WTC11 (cell line): ENCODE results near the gene PRKX.

ENCODE experiments used
- CBFB ChIP-seq: sonication (generic); formaldehyde crosslinking; IDR thresholded peaks from 2 replicates; pipeline ENCODE4 v1.8.1; 2022; ENCODE audit warnings: mild to moderate bottlenecking, low read depth, missing genetic modification reagents
- CTCF ChIP-seq: fragments of 200-600 bp; IDR thresholded peaks from 2 replicates; pipeline ENCODE4 v1.8.0; 2022; ENCODE audit warnings: antibody characterized with exemption
- FOXK1 ChIP-seq: sonication (generic); formaldehyde crosslinking; IDR thresholded peaks from 2 replicates; pipeline ENCODE4 v1.8.0; 2022; ENCODE audit warnings: mild to moderate bottlenecking, moderate library complexity, missing genetic modification reagents
- JUN ChIP-seq: sonication (generic); formaldehyde crosslinking; IDR thresholded peaks from 2 replicates; pipeline ENCODE4 v1.8.0; 2023; ENCODE audit warnings: mild to moderate bottlenecking, missing genetic modification reagents
- ZNF281 ChIP-seq: sonication (generic); formaldehyde crosslinking; IDR thresholded peaks from 2 replicates; pipeline ENCODE4 v1.8.0; 2023; ENCODE audit warnings: mild to moderate bottlenecking, missing genetic modification reagents
- ZNF317 ChIP-seq: sonication (generic); formaldehyde crosslinking; IDR thresholded peaks from 2 replicates; pipeline ENCODE4 v1.8.1; 2023; ENCODE audit warnings: low read depth, mild to moderate bottlenecking, moderate library complexity, missing genetic modification reagents, borderline replicate concordance

GRCh38 chrX:3757510-3758025 lies 44.1 kb upstream of the PRKX start:
- TF ChIP-seq CTCF (no peak), CBFB (CRISPR knock-in tag) (no peak), ZNF281 (CRISPR knock-in tag) (no peak), JUN (no peak), ZNF317 (no peak), FOXK1 (no peak)
